ENCODE measurements around the gene HAUS8. TPM values are rescaled to one million over a fixed set of nuclear protein-coding genes. Genes with fewer than 3 reads are reported as not detected.

The HAUS8 gene
- total and polyA plus RNA-seq, 9 of the 15 experiments (the other 6 are each of a cell fraction or from before 2014, with no cell fraction given): 20.5 to 53.2 (median 36.0) TPM

DNA sequence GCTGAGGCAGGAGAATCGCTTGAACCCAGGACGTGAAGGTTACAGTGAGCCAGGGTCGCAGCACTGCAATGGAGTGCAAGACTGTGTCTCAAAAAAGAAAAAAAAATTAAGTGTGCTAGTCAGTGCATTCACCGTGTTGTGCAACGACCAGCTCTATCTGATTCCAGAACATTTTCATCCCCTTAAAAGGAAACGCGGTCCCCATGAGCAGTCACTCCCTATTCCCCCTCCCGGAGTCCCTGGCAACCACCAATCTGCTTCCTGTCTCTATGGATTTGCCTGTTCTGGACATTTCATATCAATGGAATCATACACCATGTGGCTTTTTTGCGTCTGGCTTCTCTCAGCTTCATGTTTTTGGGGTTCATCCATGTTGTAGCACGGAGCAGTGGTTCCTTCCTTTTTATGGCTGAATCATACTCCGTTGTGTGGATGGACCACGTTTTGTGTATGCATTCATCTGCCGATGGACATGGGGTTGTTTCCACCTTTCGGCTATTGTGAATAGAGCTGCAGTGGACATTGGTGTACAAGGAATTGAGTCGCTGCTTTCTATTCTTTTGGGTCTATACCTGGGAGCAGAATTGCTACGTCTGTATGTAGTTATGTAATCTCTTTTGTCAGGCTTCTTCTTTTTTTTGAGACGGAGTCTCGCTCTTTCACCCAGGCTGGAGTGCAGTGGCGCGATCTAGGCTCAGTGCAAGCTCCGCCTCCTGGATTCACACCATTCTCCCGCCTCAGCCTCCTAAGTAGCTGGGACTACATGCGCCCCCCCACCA is 20.1 kb upstream of the HAUS8 start (continued):
- TF ChIP-seq, protein P1, sequence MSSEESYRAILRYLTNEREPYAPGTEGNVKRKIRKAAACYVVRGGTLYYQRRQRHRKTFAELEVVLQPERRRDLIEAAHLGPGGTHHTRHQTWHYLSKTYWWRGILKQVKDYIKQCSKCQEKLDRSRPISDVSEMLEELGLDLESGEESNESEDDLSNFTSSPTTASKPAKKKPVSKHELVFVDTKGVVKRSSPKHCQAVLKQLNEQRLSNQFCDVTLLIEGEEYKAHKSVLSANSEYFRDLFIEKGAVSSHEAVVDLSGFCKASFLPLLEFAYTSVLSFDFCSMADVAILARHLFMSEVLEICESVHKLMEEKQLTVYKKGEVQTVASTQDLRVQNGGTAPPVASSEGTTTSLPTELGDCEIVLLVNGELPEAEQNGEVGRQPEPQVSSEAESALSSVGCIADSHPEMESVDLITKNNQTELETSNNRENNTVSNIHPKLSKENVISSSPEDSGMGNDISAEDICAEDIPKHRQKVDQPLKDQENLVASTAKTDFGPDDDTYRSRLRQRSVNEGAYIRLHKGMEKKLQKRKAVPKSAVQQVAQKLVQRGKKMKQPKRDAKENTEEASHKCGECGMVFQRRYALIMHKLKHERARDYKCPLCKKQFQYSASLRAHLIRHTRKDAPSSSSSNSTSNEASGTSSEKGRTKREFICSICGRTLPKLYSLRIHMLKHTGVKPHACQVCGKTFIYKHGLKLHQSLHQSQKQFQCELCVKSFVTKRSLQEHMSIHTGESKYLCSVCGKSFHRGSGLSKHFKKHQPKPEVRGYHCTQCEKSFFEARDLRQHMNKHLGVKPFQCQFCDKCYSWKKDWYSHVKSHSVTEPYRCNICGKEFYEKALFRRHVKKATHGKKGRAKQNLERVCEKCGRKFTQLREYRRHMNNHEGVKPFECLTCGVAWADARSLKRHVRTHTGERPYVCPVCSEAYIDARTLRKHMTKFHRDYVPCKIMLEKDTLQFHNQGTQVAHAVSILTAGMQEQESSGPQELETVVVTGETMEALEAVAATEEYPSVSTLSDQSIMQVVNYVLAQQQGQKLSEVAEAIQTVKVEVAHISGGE (CRISPR knock-in tag; IDR thresholded peaks at IDR 0.05): peak in 1 of 3 experiments; percentile 39; a peak in 1 of 6 replicates
- TF ChIP-seq PYGO2 (tag; IDR thresholded peaks at IDR 0.05) (no peak), ATF7 (IDR thresholded peaks at IDR 0.05) (peak; percentile 33; the same call in 1 of the 2 replicates), BACH1 (tag; IDR thresholded peaks at IDR 0.05) (peak; percentile 49; the same call in 1 of the 2 replicates), ZNF384 (IDR thresholded peaks at IDR 0.05; ENCODE audit: low read depth, low read length) (peak; percentile 63), SRF (CRISPR knock-in tag; IDR thresholded peaks at IDR 0.05) (peak; percentile 84 to 94; a peak in 3 of 4 replicates), PTRF (tag; IDR thresholded peaks at IDR 0.05) (no peak), ZNF766 (CRISPR knock-in tag; conservative IDR thresholded peaks at IDR 0.05) (0 out of 2 replicates have a peak, but pooled peaks have one; percentile 26), FOXJ2 (tag; IDR thresholded peaks at IDR 0.05) (0 out of 2 replicates have a peak, but pooled peaks have one; percentile 70), CEBPB (tag; IDR thresholded peaks at IDR 0.05) (peak; percentile 97)
- TF ChIP-seq, protein P2, sequence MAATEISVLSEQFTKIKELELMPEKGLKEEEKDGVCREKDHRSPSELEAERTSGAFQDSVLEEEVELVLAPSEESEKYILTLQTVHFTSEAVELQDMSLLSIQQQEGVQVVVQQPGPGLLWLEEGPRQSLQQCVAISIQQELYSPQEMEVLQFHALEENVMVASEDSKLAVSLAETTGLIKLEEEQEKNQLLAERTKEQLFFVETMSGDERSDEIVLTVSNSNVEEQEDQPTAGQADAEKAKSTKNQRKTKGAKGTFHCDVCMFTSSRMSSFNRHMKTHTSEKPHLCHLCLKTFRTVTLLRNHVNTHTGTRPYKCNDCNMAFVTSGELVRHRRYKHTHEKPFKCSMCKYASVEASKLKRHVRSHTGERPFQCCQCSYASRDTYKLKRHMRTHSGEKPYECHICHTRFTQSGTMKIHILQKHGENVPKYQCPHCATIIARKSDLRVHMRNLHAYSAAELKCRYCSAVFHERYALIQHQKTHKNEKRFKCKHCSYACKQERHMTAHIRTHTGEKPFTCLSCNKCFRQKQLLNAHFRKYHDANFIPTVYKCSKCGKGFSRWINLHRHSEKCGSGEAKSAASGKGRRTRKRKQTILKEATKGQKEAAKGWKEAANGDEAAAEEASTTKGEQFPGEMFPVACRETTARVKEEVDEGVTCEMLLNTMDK (IDR thresholded peaks at IDR 0.05; ENCODE audit: borderline replicate concordance, insufficient read depth, low read depth, low read length, poor library complexity, severe bottlenecking): no peak
- TF ChIP-seq, protein P3, sequence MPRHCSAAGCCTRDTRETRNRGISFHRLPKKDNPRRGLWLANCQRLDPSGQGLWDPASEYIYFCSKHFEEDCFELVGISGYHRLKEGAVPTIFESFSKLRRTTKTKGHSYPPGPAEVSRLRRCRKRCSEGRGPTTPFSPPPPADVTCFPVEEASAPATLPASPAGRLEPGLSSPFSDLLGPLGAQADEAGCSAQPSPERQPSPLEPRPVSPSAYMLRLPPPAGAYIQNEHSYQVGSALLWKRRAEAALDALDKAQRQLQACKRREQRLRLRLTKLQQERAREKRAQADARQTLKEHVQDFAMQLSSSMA (CRISPR knock-in tag; IDR thresholded peaks at IDR 0.05): no peak
- TF ChIP-seq, protein P4, sequence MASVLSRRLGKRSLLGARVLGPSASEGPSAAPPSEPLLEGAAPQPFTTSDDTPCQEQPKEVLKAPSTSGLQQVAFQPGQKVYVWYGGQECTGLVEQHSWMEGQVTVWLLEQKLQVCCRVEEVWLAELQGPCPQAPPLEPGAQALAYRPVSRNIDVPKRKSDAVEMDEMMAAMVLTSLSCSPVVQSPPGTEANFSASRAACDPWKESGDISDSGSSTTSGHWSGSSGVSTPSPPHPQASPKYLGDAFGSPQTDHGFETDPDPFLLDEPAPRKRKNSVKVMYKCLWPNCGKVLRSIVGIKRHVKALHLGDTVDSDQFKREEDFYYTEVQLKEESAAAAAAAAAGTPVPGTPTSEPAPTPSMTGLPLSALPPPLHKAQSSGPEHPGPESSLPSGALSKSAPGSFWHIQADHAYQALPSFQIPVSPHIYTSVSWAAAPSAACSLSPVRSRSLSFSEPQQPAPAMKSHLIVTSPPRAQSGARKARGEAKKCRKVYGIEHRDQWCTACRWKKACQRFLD (CRISPR knock-in tag; IDR thresholded peaks at IDR 0.05): 0 out of 2 replicates have a peak, but pooled peaks have one; percentile 31
- TF ChIP-seq, protein P5, sequence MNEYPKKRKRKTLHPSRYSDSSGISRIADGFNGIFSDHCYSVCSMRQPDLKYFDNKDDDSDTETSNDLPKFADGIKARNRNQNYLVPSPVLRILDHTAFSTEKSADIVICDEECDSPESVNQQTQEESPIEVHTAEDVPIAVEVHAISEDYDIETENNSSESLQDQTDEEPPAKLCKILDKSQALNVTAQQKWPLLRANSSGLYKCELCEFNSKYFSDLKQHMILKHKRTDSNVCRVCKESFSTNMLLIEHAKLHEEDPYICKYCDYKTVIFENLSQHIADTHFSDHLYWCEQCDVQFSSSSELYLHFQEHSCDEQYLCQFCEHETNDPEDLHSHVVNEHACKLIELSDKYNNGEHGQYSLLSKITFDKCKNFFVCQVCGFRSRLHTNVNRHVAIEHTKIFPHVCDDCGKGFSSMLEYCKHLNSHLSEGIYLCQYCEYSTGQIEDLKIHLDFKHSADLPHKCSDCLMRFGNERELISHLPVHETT (CRISPR knock-in tag; conservative IDR thresholded peaks at IDR 0.05 in 1 of 2, IDR thresholded peaks at IDR 0.05 in 1 of 2): peak in 1 of 2 experiments; percentile 77; a peak in 2 of 4 replicates
